ENCODE measurements around the gene FOXP1. TPM values are rescaled to one million over a fixed set of nuclear protein-coding genes. Genes with fewer than 3 reads are reported as not detected.

Gene FOXP1
- total and polyA plus RNA-seq, 2 of the 13 experiments (the other 11 are each of a cell fraction or from before 2014, with no cell fraction given) = 40.4 to 59.0 TPM

DNA sequence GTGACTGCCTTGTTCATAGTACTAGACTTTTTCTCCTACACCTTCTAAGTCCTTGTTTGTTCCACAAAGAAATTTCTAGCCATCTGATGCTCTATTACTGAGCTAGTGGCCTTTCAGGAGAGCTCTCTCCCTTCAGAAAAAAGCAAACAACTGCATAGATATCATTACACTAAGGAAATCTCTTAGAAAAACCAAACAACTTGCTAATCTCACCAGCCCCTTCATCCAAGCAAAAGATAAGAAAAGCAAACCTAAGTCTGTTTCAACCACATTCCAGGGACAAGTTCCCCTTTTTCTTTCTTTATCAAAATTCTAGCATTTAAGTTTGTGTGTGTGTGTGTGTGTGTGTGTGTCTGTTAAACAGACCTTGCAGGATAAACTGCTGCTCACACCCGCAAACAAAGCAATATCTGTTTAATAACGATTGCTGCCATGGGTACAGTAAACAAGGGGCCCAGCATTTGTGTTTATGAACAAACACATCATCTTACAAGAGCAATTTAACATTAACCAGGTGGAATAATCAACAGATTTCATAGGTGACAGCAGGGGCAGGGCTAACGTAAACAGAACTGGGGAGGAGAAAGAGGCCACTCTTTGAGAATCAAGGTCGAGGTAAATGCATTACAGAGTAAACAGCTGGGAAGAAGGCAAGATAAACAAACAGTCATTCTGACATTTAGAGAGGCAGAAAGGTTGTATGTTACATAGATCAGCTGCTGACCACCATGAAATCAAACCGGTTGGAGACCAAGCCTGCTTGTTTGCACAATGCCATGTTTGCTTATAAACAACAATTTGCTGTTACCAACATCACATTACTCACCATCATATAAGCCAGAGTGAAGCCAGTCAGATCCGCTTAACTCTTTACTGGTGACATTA is 375.1 kb downstream of the FOXP1 start (continued):
- TF ChIP-seq CBX5 (CRISPR knock-in tag; IDR thresholded peaks at IDR 0.05; ENCODE audit: borderline replicate concordance) (0 out of 2 replicates have a peak, but pooled peaks have one; percentile 40), ZBED4 (CRISPR knock-in tag; IDR thresholded peaks at IDR 0.05; ENCODE audit: borderline replicate concordance) (no peak), ZNF569 (CRISPR knock-in tag; IDR thresholded peaks at IDR 0.05; ENCODE audit: borderline replicate concordance) (no peak; the same call in 1 of the 2 replicates), ARHGAP35 (CRISPR knock-in tag; IDR thresholded peaks at IDR 0.05; ENCODE audit: borderline replicate concordance) (no peak), SMAD9 (CRISPR knock-in tag; IDR thresholded peaks at IDR 0.05) (no peak), HMG20B (CRISPR knock-in tag; conservative IDR thresholded peaks at IDR 0.05) (no peak; the same call in none of the 2 replicates), ZNF563 (CRISPR knock-in tag; IDR thresholded peaks at IDR 0.05) (no peak), BCL3 (CRISPR knock-in tag; IDR thresholded peaks at IDR 0.05) (peak; percentile 59; the same call in 1 of the 2 replicates), NAIF1 (CRISPR knock-in tag; IDR thresholded peaks at IDR 0.05; ENCODE audit: borderline replicate concordance) (no peak; the same call in 1 of the 2 replicates), ZNF550 (CRISPR knock-in tag; IDR thresholded peaks at IDR 0.05; ENCODE audit: borderline replicate concordance) (no peak), BATF2 (CRISPR knock-in tag; IDR thresholded peaks at IDR 0.05) (no peak), HOXA5 (CRISPR knock-in tag; IDR thresholded peaks at IDR 0.05) (no peak; the same call in 1 of the 2 replicates), ZNF552 (CRISPR knock-in tag; IDR thresholded peaks at IDR 0.05; ENCODE audit: borderline replicate concordance) (peak; percentile 52; the same call in 1 of the 2 replicates), HNRNPLL (IDR thresholded peaks at IDR 0.05; ENCODE audit: low read depth, low read length, poor library complexity, severe bottlenecking) (no peak), SIN3B (IDR thresholded peaks at IDR 0.05; ENCODE audit: low read length) (no peak), ZNF703 (CRISPR knock-in tag; IDR thresholded peaks at IDR 0.05; ENCODE audit: borderline replicate concordance) (peak; percentile 99), ZNF788 (CRISPR knock-in tag; IDR thresholded peaks at IDR 0.05; ENCODE audit: borderline replicate concordance) (peak; percentile 56; the same call in 1 of the 2 replicates), DDIT3 (CRISPR knock-in tag; IDR thresholded peaks at IDR 0.05) (no peak), ZFY (CRISPR knock-in tag; IDR thresholded peaks at IDR 0.05) (0 out of 2 replicates have a peak, but pooled peaks have one; percentile 16)
- TF ChIP-seq, protein P1, sequence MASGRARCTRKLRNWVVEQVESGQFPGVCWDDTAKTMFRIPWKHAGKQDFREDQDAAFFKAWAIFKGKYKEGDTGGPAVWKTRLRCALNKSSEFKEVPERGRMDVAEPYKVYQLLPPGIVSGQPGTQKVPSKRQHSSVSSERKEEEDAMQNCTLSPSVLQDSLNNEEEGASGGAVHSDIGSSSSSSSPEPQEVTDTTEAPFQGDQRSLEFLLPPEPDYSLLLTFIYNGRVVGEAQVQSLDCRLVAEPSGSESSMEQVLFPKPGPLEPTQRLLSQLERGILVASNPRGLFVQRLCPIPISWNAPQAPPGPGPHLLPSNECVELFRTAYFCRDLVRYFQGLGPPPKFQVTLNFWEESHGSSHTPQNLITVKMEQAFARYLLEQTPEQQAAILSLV (CRISPR knock-in tag; IDR thresholded peaks at IDR 0.05; ENCODE audit: borderline replicate concordance) = no peak
